Ascending aorta (tissue), 2 donors: Measurements from ENCODE around the gene SLC25A26. TPM values are rescaled to one million over a fixed set of nuclear protein-coding genes. Genes with fewer than 3 reads are reported as not detected.

Source experiments
- DNase-seq, 2 donors: peaks; one replicate each; pipeline ENCODE4 v3.0.0-alpha.2; 2019; ENCODE audit warnings: low spot score in 2 of 2
- H3K27ac ChIP-seq, 2 donors: fragments of 200-600 bp; sonication (generic); one replicate each; pipeline ENCODE4 v1.5.1; 2016 to 2017; ENCODE audit warnings: mild to moderate bottlenecking in 1 of 2
- H3K27me3 ChIP-seq: fragments of 200-600 bp; sonication (generic); one replicate; pipeline ENCODE4 v1.5.1; 2017
- H3K36me3 ChIP-seq, 2 donors: fragments of 200-600 bp; sonication (generic); one replicate each; pipeline ENCODE4 v1.5.1; 2016
- H3K4me1 ChIP-seq, 2 donors: fragments of 200-600 bp; sonication (generic); one replicate each; pipeline ENCODE4 v1.5.1; 2016 to 2017; ENCODE audit warnings: mild to moderate bottlenecking in 1 of 2
- H3K4me3 ChIP-seq, 2 donors: fragments of 200-600 bp; sonication (generic); one replicate each; pipeline ENCODE4 v1.5.1; 2016 to 2017; ENCODE audit warnings: mild to moderate bottlenecking in 1 of 2
- H3K9me3 ChIP-seq, 2 donors: fragments of 200-600 bp; sonication (generic); one replicate each; pipeline ENCODE4 v1.5.1; 2016
- intact Hi-C: fragments of 100-400 bp; cut with DNase I; formaldehyde crosslinking; loops from one replicate; pipeline ENCODE4 v1.15.1; 2023
- total RNA-seq: library from RNA; depleted of rRNA; stranded (reverse); fragments of >200 nt; gene quantifications from one replicate; pipeline ENCODE4 v1.1.0, GENCODE V29; 2016
- TF ChIP-seq, protein P1 (sequence below), 3 experiments: fragments of 200-600 bp in 2 of 3; fragments of 450-650 bp in 1 of 3; sonication (generic) in 2 of 3; IDR thresholded peaks; one replicate each; pipeline ENCODE4 v1.5.1; 2016 to 2019; ENCODE audit warnings: antibody characterized with exemption in 3 of 3, mild to moderate bottlenecking in 1 of 3, moderate library complexity in 1 of 3

The SLC25A26 gene
- total RNA-seq, 1 donor from 2014 or later = 11.7 TPM

DNA sequence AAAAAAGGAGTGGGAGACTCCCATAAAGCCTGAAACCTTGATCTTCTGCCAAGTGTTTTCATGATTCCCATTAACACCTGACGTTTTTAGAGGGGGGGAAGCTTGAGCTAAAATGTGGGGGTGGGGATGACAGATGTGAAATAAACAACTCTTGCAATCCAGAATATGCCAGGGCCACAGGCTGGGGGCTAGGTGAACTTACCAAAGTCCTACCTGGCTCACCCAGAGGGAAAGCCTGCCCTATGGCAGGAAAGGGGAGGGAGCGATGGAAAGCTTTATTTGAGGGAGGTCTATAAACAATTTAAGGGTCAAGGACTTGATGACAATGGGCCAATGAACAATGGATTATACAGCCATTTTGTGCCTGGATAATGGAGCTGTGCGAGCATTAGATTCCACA is 171.7 kb downstream of the SLC25A26 start:
- peaks cover 20 to 41% of the 10 kb centered on the region in 2 donors for H3K4me1 ChIP-seq
- TF ChIP-seq, protein P1, sequence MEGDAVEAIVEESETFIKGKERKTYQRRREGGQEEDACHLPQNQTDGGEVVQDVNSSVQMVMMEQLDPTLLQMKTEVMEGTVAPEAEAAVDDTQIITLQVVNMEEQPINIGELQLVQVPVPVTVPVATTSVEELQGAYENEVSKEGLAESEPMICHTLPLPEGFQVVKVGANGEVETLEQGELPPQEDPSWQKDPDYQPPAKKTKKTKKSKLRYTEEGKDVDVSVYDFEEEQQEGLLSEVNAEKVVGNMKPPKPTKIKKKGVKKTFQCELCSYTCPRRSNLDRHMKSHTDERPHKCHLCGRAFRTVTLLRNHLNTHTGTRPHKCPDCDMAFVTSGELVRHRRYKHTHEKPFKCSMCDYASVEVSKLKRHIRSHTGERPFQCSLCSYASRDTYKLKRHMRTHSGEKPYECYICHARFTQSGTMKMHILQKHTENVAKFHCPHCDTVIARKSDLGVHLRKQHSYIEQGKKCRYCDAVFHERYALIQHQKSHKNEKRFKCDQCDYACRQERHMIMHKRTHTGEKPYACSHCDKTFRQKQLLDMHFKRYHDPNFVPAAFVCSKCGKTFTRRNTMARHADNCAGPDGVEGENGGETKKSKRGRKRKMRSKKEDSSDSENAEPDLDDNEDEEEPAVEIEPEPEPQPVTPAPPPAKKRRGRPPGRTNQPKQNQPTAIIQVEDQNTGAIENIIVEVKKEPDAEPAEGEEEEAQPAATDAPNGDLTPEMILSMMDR (IDR thresholded peaks at IDR 0.05) = no peak
- H3K4me3 ChIP-seq = no peak overlapping the region
- peaks cover 14 to 24% of the 10 kb centered on the region in 2 donors for H3K36me3 ChIP-seq
- peak overlapping the region; percentile 75 to 81 for H3K27ac ChIP-seq
- no peaks in the 10 kb centered on the region for H3K9me3 ChIP-seq
- intact Hi-C loops = no loop called here
- no peaks in the 10 kb centered on the region for H3K27me3 ChIP-seq
- DNase-seq = peak in 1 of 2 donors; percentile 16

DNA sequence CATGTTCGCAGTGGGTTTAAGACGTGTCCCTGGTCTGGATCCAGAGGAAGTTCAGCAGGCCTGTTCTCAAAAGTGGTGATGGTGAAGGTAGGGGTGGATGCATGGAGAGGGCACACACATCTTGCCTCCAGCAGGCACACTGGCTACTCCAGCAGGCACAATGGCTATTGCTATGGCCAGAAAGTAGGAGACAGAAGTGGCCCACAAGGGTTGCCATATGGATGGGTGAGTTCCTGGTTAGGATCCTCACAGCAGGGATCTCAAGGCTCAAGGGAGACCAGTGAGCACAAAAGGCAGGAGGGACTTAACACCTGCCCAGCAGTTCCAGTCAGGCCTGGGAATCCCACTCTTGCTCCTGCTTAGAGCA is 172.1 kb downstream of the SLC25A26 start:
- Histone ChIP-seq H3K27ac (peak overlapping the region; percentile 75 to 81), H3K4me1 (peaks cover 20 to 41% of the 10 kb centered on the region in 2 donors), H3K27me3 (no peaks in the 10 kb centered on the region), H3K36me3 (peaks cover 14 to 27% of the 10 kb centered on the region in 2 donors), H3K4me3 (peak overlapping the region in 1 of 2 donors; percentile 39), H3K9me3 (no peaks in the 10 kb centered on the region)
- intact Hi-C loops = no loop called here
- DNase-seq = no peak
- TF ChIP-seq, protein P1 (IDR thresholded peaks at IDR 0.05) = no peak

DNA sequence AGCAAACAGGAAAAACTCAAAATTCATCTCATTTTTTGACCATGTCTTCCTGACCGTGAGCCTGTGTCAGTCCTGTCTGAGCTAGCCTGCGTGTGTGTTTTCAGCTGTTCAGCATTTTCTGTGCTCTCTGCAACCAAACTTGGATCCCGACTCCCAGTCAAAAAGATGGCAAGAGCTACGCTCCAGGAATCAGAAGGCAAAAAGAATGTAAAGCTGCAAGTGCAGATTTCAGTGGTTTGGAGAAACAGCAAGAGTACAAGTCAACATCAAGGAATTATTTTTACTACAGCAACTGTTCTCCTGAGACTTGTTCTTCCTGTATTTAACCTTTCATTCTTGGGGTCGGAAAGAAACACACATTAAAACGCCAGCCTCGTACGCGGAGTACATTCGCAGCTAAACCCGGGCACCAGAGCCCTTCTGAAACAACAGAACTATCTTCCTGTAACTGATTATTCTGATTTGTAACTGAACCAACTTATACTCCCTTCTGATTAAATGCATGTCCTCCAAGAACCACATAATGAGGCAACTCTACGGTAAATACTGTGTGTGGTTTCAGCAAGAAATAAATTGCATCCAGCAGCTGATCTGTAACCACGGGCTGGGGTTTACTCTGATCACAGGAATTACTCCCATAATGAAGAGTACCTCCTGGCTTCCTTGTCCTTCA is 172.7 kb downstream of the SLC25A26 start:
- peak in 1 of 2 donors; percentile 67 for DNase-seq
- TF ChIP-seq, protein P1 (IDR thresholded peaks at IDR 0.05) = no peak
- Histone ChIP-seq H3K4me3 (peak overlapping the region in 1 of 2 donors; percentile 39), H3K4me1 (peaks cover 20 to 41% of the 10 kb centered on the region in 2 donors), H3K27me3 (no peaks in the 10 kb centered on the region), H3K27ac (peak overlapping the region; percentile 75 to 81), H3K9me3 (no peaks in the 10 kb centered on the region), H3K36me3 (peaks cover 17 to 27% of the 10 kb centered on the region in 2 donors)
- intact Hi-C loops = no loop called here

DNA sequence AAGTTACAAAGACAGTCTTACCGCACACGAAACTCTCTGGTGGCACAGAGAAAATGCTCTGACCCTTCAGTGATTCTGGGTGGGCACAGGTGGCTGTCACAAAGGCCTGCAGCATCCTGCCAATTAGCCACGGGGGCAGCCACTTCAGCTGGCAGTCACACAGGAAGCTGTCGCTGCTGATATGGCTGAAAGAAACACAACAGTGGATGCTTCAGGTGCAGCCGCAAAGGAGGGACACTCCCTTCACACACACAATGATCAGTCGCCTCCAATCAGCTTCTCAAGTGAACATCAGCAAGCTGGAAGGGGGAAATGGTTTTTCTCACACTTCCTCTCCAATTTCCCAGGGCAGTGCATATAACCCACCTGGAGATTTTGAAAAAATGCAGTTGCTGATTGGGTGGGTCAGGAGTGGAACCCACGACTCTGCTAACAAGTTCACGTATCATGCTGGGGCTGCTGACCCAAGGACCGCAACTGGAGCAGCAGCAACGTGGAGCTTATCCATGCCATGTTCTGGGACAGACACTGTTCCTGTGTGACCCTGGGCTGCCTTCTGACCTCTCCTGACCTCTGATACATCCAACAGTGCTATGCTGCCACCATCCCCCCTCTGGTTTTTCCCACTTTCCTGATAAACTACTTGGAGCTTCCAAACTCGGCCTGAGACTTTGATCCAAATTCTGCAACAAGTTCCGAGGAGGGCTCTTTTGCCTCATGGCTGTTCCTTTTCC is 173.4 kb downstream of the SLC25A26 start:
- H3K4me1 ChIP-seq = peaks cover 20 to 45% of the 10 kb centered on the region in 2 donors
- peaks cover 21 to 34% of the 10 kb centered on the region in 2 donors for H3K36me3 ChIP-seq
- no peaks in the 10 kb centered on the region for H3K27me3 ChIP-seq
- intact Hi-C loops = no loop called here
- DNase-seq = peak in 1 of 2 donors; percentile 61
- TF ChIP-seq, protein P1 (IDR thresholded peaks at IDR 0.05) = no peak
- H3K27ac ChIP-seq = peak overlapping the region; percentile 75 to 81
- no peaks in the 10 kb centered on the region for H3K9me3 ChIP-seq
- peak overlapping the region; percentile 16 to 39 for H3K4me3 ChIP-seq

DNA sequence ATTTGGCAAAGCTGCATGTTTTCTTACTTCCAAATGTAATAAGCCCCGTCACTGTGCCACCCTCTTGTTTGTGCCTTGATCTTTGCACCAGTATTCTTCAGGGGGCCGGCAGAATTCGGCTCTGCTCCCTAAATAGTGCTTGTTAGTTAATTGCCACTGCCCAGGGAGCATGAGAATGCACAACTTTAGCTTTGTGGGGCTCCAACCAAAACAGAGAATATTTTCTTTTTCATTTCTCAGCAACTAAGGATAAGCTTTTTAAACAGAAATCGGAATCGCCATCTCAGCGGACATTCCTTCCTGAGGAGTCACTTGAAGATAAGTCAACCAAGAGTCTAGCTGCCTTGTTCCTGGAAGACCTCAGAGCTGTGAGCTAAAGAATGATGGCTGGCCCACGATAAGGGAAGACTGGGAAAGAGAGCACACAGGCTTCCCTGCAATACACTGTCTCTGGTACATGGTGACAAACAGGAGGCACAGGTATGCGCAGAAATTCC is 174.0 kb downstream of the SLC25A26 start:
- H3K27ac ChIP-seq = peak overlapping the region; percentile 75 to 81
- H3K9me3 ChIP-seq = no peaks in the 10 kb centered on the region
- peak overlapping the region; percentile 16 to 39 for H3K4me3 ChIP-seq
- DNase-seq = peak in 1 of 2 donors; percentile 85
- H3K27me3 ChIP-seq = no peaks in the 10 kb centered on the region
- TF ChIP-seq, protein P1 (IDR thresholded peaks at IDR 0.05) = no peak
- peaks cover 21 to 35% of the 10 kb centered on the region in 2 donors for H3K36me3 ChIP-seq
- intact Hi-C loops = no loop called here
- H3K4me1 ChIP-seq = peaks cover 20 to 45% of the 10 kb centered on the region in 2 donors
